Measurements from ENCODE around the gene KCNH8. TPM values are rescaled to one million over a fixed set of nuclear protein-coding genes. Genes with fewer than 3 reads are reported as not detected.

KCNH8 gene
- total RNA-seq, 4 donors from 2014 or later, result 0.11 to 0.42 (median 0.26) TPM

GRCh38 chr3:19527746-19528145 is 379.4 kb downstream of the KCNH8 start:
- no peaks in the 10 kb centered on the region for H3K9me3 ChIP-seq
- no peaks in the 10 kb centered on the region for H3K27me3 ChIP-seq
- 71% methylated on average over 1 of the region's 1 CpG for WGBS
- H3K36me3 ChIP-seq, result no peaks in the 10 kb centered on the region
- no peak overlapping the region for H3K27ac ChIP-seq (replicated peaks in 1 of 4)
- H3K4me1 ChIP-seq, result no peaks in the 10 kb centered on the region
- intact Hi-C loops (cut with DNase I), result no loop called here
- TF ChIP-seq CTCF (IDR thresholded peaks at IDR 0.05) (no peak), POLR2A (IDR thresholded peaks at IDR 0.05; ENCODE audit: low read depth) (no peak), EP300 (IDR thresholded peaks at IDR 0.05) (no peak), POLR2AphosphoS5 (IDR thresholded peaks at IDR 0.05) (no peak)
- no peak overlapping the region for H3K4me3 ChIP-seq
- no peak for DNase-seq (ENCODE audit: extremely low spot score)

- H3K27me3 ChIP-seq, result no peaks in the 10 kb centered on the region
- H3K9me3 ChIP-seq, result no peaks in the 10 kb centered on the region
- no peaks in the 10 kb centered on the region for H3K36me3 ChIP-seq
- H3K27ac ChIP-seq (replicated peaks in 1 of 4), result no peak overlapping the region
- intact Hi-C loops (cut with DNase I), result no loop called here
- no peak for TF ChIP-seq POLR2A (IDR thresholded peaks at IDR 0.05; ENCODE audit: low read depth)
- no peak for DNase-seq (ENCODE audit: extremely low spot score)
- WGBS, result 100% methylated on average over 1 of the region's 1 CpG
- no peaks in the 10 kb centered on the region for H3K4me1 ChIP-seq
- no peak overlapping the region for H3K4me3 ChIP-seq
These were observed 383.1 kb downstream of the KCNH8 start for GRCh38 chr3:19531426-19531825.

GRCh38 chr3:19539518-19540392 is 391.4 kb downstream of the KCNH8 start:
- TF ChIP-seq POLR2AphosphoS5 (IDR thresholded peaks at IDR 0.05), result no peak
- TF ChIP-seq CTCF (IDR thresholded peaks at IDR 0.05), result no peak
- TF ChIP-seq EP300 (IDR thresholded peaks at IDR 0.05), result no peak
- TF ChIP-seq POLR2A (IDR thresholded peaks at IDR 0.05; ENCODE audit: low read depth), result no peak
- H3K4me1 ChIP-seq, result no peaks in the 10 kb centered on the region
- no peaks in the 10 kb centered on the region for H3K36me3 ChIP-seq
- H3K27ac ChIP-seq (replicated peaks in 1 of 4), result no peak overlapping the region
- WGBS, result 18% methylated on average over 2 of the region's 2 CpGs
- intact Hi-C loops (cut with DNase I), result loop anchor here (10.0 kb wide), 1 partner anchor 195 kb away; no protein-coding TSS in a partner anchor
- H3K4me3 ChIP-seq, result no peak overlapping the region
- DNase-seq (ENCODE audit: extremely low spot score), result no peak
- no peaks in the 10 kb centered on the region for H3K9me3 ChIP-seq
- no peaks in the 10 kb centered on the region for H3K27me3 ChIP-seq

- H3K4me1 ChIP-seq, result no peaks in the 10 kb centered on the region
- H3K27ac ChIP-seq (replicated peaks in 1 of 4), result no peak overlapping the region
- no peaks in the 10 kb centered on the region for H3K36me3 ChIP-seq
- TF ChIP-seq CTCF (IDR thresholded peaks at IDR 0.05) (no peak), POLR2AphosphoS5 (IDR thresholded peaks at IDR 0.05) (no peak), EP300 (IDR thresholded peaks at IDR 0.05) (no peak), POLR2A (IDR thresholded peaks at IDR 0.05; ENCODE audit: low read depth) (no peak)
- intact Hi-C loops (cut with DNase I), result loop anchor here (10.0 kb wide), 1 partner anchor 196 kb away; no protein-coding TSS in a partner anchor
- H3K9me3 ChIP-seq, result no peaks in the 10 kb centered on the region
- no peak for DNase-seq (ENCODE audit: extremely low spot score)
- no peak overlapping the region for H3K4me3 ChIP-seq
- 83% methylated on average over 3 of the region's 3 CpGs for WGBS
- H3K27me3 ChIP-seq, result no peaks in the 10 kb centered on the region
These were observed 392.2 kb downstream of the KCNH8 start for GRCh38 chr3:19540464-19540863.

GRCh38 chr3:19541284-19541683 is 393.0 kb downstream of the KCNH8 start:
- no peak overlapping the region for H3K27ac ChIP-seq (replicated peaks in 1 of 4)
- no peaks in the 10 kb centered on the region for H3K36me3 ChIP-seq
- H3K9me3 ChIP-seq, result no peaks in the 10 kb centered on the region
- DNase-seq (ENCODE audit: extremely low spot score), result no peak
- H3K4me1 ChIP-seq, result no peaks in the 10 kb centered on the region
- H3K4me3 ChIP-seq, result no peak overlapping the region
- TF ChIP-seq CTCF (IDR thresholded peaks at IDR 0.05), result no peak
- TF ChIP-seq POLR2AphosphoS5 (IDR thresholded peaks at IDR 0.05), result no peak
- no peak for TF ChIP-seq POLR2A (IDR thresholded peaks at IDR 0.05; ENCODE audit: low read depth)
- no peak for TF ChIP-seq EP300 (IDR thresholded peaks at IDR 0.05)
- intact Hi-C loops (cut with DNase I), result loop anchor here (10.0 kb wide), 1 partner anchor 196 kb away; no protein-coding TSS in a partner anchor
- no peaks in the 10 kb centered on the region for H3K27me3 ChIP-seq
- 78% methylated on average over 2 of the region's 2 CpGs for WGBS
